Measurements from ENCODE around the gene UNC13A.

DNA sequence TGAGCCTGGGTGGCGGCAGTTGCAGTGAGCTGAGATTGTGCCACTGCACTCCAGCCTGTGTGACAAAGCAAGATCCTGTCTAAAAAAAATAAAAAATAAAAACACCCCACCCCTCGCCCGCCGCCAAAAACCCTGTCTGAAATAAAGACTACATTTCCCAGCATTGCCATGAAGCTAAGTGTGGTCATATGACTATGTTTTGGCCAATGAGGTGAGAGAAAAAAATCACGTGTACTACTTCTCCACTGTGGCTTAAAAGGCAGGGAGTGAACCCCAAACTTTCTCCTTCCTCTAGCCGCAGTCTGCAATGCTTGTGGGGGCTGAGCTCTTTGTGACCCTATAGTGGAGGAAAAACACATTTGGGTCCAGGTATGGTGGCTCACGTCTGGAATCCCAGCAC, 77.8 kb downstream of the UNC13A start:
- TF ChIP-seq, protein P1, sequence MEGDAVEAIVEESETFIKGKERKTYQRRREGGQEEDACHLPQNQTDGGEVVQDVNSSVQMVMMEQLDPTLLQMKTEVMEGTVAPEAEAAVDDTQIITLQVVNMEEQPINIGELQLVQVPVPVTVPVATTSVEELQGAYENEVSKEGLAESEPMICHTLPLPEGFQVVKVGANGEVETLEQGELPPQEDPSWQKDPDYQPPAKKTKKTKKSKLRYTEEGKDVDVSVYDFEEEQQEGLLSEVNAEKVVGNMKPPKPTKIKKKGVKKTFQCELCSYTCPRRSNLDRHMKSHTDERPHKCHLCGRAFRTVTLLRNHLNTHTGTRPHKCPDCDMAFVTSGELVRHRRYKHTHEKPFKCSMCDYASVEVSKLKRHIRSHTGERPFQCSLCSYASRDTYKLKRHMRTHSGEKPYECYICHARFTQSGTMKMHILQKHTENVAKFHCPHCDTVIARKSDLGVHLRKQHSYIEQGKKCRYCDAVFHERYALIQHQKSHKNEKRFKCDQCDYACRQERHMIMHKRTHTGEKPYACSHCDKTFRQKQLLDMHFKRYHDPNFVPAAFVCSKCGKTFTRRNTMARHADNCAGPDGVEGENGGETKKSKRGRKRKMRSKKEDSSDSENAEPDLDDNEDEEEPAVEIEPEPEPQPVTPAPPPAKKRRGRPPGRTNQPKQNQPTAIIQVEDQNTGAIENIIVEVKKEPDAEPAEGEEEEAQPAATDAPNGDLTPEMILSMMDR (IDR thresholded peaks at IDR 0.05; ENCODE audit: insufficient read depth, low read length): no peak
- TF ChIP-seq POLR2AphosphoS5 (IDR thresholded peaks at IDR 0.05; ENCODE audit: low read depth) (no peak), GABPA (IDR thresholded peaks at IDR 0.05; ENCODE audit: low read depth) (no peak), SPI1 (IDR thresholded peaks at IDR 0.05; ENCODE audit: borderline replicate concordance, low read depth) (no peak)
- TF ChIP-seq, protein P2, sequence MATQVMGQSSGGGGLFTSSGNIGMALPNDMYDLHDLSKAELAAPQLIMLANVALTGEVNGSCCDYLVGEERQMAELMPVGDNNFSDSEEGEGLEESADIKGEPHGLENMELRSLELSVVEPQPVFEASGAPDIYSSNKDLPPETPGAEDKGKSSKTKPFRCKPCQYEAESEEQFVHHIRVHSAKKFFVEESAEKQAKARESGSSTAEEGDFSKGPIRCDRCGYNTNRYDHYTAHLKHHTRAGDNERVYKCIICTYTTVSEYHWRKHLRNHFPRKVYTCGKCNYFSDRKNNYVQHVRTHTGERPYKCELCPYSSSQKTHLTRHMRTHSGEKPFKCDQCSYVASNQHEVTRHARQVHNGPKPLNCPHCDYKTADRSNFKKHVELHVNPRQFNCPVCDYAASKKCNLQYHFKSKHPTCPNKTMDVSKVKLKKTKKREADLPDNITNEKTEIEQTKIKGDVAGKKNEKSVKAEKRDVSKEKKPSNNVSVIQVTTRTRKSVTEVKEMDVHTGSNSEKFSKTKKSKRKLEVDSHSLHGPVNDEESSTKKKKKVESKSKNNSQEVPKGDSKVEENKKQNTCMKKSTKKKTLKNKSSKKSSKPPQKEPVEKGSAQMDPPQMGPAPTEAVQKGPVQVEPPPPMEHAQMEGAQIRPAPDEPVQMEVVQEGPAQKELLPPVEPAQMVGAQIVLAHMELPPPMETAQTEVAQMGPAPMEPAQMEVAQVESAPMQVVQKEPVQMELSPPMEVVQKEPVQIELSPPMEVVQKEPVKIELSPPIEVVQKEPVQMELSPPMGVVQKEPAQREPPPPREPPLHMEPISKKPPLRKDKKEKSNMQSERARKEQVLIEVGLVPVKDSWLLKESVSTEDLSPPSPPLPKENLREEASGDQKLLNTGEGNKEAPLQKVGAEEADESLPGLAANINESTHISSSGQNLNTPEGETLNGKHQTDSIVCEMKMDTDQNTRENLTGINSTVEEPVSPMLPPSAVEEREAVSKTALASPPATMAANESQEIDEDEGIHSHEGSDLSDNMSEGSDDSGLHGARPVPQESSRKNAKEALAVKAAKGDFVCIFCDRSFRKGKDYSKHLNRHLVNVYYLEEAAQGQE (IDR thresholded peaks at IDR 0.05; ENCODE audit: insufficient replicate concordance, low read depth): no peak

Data from HL-60 (cell line).